ENCODE results near the gene CYP27C1. TPM values are rescaled to one million over a fixed set of nuclear protein-coding genes. Genes with fewer than 3 reads are reported as not detected.

Gene CYP27C1
- polyA plus RNA-seq, 1 donor from 2014 or later, result 0.84 TPM

GRCh38 chr2:127176371-127177311 lies 43.5 kb downstream of the CYP27C1 start:
- H3K4me2 ChIP-seq (ENCODE audit: low read length), result no peak overlapping the region
- H3K9me3 ChIP-seq (ENCODE audit: low read length), result no peaks in the 10 kb centered on the region
- no peak overlapping the region for H3K4me3 ChIP-seq (ENCODE audit: low read length)
- H3K27me3 ChIP-seq (ENCODE audit: insufficient read depth, low read depth, low read length), result no peaks in the 10 kb centered on the region
- no peak overlapping the region for H3K9ac ChIP-seq (ENCODE audit: low read length)
- no peaks in the 10 kb centered on the region for H3K79me2 ChIP-seq (replicated peaks; ENCODE audit: insufficient read depth, low read length)
- TF ChIP-seq EZH2 (IDR thresholded peaks at IDR 0.05; ENCODE audit: borderline replicate concordance, insufficient read depth, low read length, poor library complexity, severe bottlenecking) (no peak), REST (IDR thresholded peaks at IDR 0.05; ENCODE audit: borderline replicate concordance) (no peak), CTCF (IDR thresholded peaks at IDR 0.05; ENCODE audit: poor library complexity, severe bottlenecking) (no peak), RAD21 (conservative IDR thresholded peaks at IDR 0.05) (no peak), TAF1 (IDR thresholded peaks at IDR 0.05; ENCODE audit: low read depth) (no peak), POLR2AphosphoS5 (IDR thresholded peaks at IDR 0.05) (no peak), EP300 (conservative IDR thresholded peaks at IDR 0.05; ENCODE audit: poor library complexity, severe bottlenecking) (no peak), SMC3 (conservative IDR thresholded peaks at IDR 0.05; ENCODE audit: poor library complexity) (no peak), MXI1 (conservative IDR thresholded peaks at IDR 0.05; ENCODE audit: poor library complexity, severe bottlenecking) (no peak)
- H3K27ac ChIP-seq (ENCODE audit: low read length), result no peak overlapping the region
- no peaks in the 10 kb centered on the region for H3K36me3 ChIP-seq (ENCODE audit: insufficient read depth, low read length)
- H3F3A ChIP-seq (ENCODE audit: insufficient read depth, low read length, poor library complexity, severe bottlenecking), result no peaks in the 10 kb centered on the region
- H3K9me2 ChIP-seq (ENCODE audit: insufficient read depth, low read length), result no peaks in the 10 kb centered on the region
- H4K20me1 ChIP-seq (ENCODE audit: insufficient read depth), result no peaks in the 10 kb centered on the region
- H2AFZ ChIP-seq (ENCODE audit: low read depth, low read length), result no peak overlapping the region

GRCh38 chr2:127175751-127176354 lies 44.2 kb downstream of the CYP27C1 start:
- Histone ChIP-seq H2AFZ (ENCODE audit: low read depth, low read length) (no peak overlapping the region), H3K9me3 (ENCODE audit: low read length) (no peaks in the 10 kb centered on the region), H3K79me2 (replicated peaks; ENCODE audit: insufficient read depth, low read length) (no peaks in the 10 kb centered on the region), H3K9me2 (ENCODE audit: insufficient read depth, low read length) (no peaks in the 10 kb centered on the region), H3K27me3 (ENCODE audit: insufficient read depth, low read depth, low read length) (no peaks in the 10 kb centered on the region), H3F3A (ENCODE audit: insufficient read depth, low read length, poor library complexity, severe bottlenecking) (no peaks in the 10 kb centered on the region), H3K36me3 (ENCODE audit: insufficient read depth, low read length) (no peaks in the 10 kb centered on the region), H4K20me1 (ENCODE audit: insufficient read depth) (no peaks in the 10 kb centered on the region), H3K27ac (ENCODE audit: low read length) (no peak overlapping the region), H3K4me2 (ENCODE audit: low read length) (no peak overlapping the region), H3K9ac (ENCODE audit: low read length) (no peak overlapping the region), H3K4me3 (ENCODE audit: low read length) (no peak overlapping the region)
- no peak for TF ChIP-seq POLR2AphosphoS5 (IDR thresholded peaks at IDR 0.05)
- TF ChIP-seq MXI1 (conservative IDR thresholded peaks at IDR 0.05; ENCODE audit: poor library complexity, severe bottlenecking), result no peak

Measured in neural cell (in vitro differentiated cells).